CD4-positive, alpha-beta T cell treated with Interleukin-6 for 4 hours (primary cell): Measurements from ENCODE around the gene CTIF.
"Not testable (repeated sequence)": the region's sequence is repeated elsewhere in the genome, so short reads cannot be mapped to it uniquely, and the experiment has no call there.

Source experiments
- DNase-seq: peaks from one replicate; pipeline ENCODE4 v3.0.0-alpha.2; 2020; ENCODE audit warnings: mixed read lengths

The CTIF gene

DNA sequence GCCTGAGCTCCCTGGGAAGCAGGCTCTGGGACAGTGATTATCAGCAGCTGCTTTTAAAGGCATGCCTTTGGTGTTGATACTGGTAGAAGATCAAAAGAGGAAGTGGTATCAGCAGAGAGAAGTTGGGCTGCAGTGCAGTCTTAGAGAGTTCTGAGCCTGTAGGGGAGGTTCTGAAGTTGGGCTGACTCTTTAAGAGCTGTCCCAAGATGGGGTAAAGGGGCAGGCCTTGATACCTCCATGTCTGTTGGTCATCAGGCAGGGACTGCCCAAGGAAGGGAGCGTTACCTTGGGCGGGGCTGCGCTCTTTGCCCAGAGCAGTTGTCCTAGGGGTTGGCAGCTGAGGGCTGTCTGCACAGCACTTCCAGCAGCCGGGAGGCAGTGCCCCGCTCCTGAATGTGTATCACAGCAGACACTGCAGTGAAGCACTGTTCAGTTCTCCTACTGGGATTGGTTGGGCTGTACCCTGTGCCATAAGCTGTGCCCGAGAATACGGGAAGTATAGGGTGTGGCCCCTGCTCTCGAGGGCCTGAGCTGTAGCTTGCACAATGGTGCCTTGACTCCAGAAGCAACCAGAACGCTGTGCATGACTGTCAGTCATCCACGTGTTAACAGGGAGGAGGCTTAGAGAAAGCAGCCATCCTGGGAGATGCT lies 177.0 kb downstream of the CTIF start:
- DNase-seq: no peak

DNA sequence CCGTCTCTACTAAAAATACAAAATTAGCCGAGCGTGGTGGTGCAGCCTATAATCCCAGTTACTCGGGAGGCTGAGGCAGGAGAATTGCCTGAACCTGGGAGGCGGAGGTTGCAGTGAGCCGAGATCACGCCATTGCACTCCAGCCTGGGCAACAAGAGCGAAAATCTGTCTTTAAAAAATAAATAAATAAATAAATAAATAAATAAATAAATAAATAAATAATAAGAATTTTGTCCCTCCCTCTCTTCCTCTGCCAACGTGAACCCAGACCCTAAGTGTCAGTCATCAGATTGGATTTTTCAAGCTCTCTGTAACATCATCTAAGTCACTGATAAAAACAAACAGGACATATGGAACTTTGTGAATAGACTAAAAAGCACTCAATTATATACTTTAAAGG lies 178.4 kb downstream of the CTIF start:
- DNase-seq: not testable (repeated sequence)

DNA sequence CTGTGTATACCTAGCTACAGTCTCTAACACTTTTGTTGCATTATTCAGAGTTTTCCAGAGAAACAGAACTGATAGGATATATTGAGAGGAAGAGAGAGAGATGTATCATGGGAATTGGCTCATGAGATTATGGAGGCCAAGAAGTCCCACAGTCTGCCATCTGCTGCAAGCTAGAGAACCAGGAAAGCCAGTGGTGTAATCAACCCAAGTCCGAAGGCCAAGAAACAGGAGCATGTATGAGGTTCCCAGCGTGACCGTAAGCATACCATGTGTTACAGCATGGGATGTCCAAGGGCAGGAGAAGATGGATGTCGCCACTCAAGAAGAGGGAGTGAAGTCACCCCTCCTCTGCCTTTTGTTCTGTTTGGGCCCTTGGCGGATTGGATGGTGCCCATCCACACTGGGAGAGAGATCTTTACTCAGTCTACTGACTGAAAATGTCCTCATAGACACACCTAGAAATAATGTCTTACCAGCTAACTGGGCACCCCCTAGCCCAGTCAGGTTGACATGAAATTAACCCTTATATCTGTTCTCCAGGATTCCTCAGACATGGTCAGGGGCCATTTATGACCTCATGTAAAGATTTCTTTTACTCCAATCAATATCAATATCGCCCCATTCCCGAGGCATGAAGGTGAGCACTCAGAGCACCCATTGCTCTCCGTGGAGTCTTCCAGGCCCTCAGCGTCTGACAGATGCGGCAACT lies 179.6 kb downstream of the CTIF start:
- no peak for DNase-seq

DNA sequence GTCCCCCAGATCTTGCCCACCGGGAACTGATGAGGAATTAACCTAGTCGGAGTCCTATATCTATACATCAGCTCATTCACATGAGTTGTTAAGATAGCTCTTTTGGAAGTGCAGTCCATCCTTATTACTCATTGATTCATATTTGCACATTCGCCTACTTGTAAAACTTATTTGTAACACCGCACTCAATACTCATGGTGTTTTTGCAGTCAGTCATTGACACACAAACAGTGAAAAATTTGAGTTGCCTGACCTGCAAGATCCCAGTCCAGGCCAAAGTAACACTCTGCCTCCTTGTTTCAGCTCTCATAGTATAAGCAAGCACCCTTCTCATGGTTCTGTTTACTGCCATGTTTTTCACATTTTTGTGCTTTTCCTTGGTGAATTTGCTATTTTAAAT lies 180.6 kb downstream of the CTIF start:
- no peak for DNase-seq

DNA sequence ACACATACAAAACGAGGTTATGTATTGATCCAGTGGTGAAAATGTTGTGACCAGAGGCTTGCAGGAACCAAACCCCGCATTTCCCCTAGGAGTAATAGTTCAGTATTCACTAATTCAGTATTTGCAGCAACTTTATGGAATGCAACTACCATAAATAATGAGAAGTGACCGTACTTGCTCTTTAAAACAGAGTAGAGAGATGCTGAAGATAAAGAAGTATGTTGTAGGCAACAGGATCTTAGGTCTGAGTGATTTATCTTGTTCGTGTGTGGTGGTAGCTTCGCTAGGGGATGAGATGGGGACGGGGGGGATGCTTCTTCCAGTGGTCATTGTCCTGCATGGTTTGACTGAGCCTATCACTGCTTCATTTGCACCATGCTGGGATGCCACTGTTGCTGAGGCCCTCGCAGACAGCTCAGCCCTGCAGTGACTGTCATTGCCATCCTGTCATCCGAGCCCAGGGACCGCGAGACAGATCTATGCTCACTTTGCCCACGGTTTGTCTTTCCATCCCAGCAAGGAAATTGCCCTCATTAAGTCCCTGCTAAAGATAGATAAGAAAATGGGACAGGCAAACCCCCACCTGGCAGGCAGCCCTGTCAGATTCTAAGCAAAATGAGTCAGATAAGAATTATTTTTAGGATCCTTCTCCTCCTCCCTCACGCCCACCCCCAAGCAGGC lies 181.3 kb downstream of the CTIF start:
- no peak for DNase-seq

DNA sequence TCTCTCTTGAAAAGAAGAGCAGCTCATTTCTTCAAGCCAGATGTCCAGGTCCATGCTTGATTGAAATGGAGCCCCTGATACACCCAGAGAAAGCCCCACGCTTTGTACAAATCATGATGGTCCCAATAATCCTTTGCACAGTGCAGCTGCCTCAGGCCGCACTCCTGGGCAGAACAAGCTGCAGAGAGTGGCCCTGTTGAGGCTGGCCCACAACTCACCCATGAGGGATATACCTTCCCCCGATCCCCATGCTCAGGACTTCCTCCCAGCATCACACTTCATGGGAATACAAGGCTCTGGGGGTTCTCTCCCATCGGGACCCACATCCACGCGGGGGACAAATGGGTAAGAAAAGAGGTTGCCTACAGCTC lies 181.8 kb downstream of the CTIF start:
- no peak for DNase-seq

DNA sequence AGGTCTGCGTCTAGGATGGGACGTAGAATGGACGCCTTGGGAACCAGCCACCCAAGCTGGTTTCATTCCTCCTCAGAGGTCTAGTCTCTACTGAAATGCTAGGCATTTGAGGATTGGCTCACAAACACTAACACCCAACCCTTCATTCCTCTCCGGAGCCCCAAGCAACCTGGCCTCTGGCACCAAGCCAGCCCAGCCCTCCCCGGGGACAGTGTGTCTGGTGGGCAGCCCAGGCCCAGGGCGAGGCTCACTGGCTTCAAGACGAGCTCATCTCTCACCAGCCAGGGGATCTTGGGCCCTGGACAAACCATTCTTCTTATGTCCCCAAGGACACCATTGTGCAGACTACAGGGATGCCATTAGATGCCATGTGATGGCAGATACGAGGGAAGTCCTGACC lies 182.5 kb downstream of the CTIF start:
- DNase-seq: no peak

DNA sequence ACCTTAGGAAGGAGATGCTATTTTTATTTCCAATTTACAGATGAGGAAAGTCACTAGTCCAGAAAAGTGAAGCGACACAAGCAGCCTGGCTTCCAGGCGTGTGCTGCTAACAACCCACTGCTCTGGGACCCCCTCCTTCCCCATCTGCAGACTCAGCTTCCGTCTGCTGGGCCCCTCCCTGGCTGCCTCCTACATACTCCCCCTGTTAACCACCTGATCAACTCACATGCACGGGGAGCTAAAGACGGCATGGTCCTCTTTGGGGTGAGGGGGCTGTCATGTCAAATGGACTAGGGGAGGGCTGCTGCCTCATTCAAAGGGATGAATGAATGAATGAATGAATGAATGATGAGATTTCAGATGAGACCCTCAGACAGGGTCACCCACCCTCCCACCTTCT lies 184.2 kb downstream of the CTIF start:
- DNase-seq: no peak

DNA sequence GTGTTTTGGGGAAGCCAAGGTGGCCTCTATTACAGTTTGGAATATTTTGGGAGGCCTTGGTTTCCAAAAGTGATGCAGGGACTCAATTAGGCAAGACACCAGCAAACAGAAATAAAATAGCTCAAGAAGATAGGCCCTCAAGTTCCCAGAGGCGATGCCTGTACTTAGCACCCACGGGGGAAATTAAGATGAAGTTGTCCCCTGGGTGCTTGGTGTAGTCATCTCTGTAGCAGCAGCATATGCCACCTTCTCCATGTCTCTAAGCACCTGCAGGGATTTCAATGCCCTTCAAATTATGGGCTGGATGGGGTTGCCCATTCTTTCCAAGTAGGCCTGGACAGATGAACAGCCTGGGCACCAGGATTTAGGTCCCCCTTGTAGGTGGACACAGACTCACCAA lies 185.0 kb downstream of the CTIF start:
- no peak for DNase-seq

DNA sequence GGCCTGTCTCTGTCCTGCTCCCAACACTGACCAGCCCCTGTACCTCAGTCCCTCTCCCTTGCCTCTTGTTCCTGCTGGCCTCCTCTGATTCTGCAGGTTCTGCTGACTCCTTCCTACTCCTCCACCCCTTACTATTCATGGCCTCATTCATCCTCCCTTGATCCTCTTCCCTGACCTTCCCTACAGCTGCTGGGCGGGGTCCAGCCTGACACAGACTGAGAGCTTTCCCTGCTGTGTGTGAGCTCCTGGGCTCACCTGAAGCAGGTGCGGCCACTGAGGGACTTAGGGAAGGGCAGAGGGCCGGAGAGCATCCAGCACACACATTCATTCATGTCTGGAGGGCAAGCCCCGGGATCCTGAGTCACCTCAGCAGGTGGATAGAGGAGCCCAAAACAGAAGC lies 185.6 kb downstream of the CTIF start:
- no peak for DNase-seq

DNA sequence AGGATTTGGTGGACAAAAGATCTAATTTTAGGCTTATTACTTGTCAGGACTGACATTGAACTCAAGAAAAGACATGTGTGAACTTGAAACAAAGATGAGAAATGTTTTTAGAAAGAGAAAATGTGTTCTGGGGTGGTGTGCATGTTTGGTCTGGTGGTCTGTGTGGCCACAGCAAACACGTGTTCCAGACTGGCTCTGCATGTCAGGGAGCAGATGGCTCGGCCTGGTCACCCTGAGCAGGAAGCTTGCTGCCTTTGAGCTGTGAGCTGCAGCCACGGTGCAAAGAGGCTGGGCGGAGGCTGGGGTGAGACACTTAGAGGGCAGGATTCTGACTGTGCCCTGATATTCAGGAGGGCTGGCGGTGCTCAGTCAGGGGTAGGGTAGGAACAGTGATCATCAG lies 186.1 kb downstream of the CTIF start:
- no peak for DNase-seq

DNA sequence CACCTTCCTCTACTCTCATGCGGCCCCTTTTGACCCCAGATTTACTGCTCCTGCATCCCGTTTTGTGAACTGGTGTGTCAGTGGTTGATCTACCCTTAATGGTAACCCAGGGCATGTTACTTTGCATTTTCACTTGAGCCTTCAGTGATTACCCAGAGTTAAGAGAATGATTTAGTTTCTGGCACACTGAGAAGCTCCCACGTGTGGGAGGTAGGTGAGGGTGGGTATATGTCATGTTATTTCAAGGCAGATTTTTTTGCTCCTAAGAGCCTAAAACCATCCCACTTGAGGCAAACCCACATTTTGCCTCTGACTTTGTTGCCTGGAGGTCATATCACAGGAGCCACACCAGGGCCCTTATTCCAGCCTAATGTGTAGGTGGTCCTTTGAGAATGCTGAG lies 186.7 kb downstream of the CTIF start:
- no peak for DNase-seq

DNA sequence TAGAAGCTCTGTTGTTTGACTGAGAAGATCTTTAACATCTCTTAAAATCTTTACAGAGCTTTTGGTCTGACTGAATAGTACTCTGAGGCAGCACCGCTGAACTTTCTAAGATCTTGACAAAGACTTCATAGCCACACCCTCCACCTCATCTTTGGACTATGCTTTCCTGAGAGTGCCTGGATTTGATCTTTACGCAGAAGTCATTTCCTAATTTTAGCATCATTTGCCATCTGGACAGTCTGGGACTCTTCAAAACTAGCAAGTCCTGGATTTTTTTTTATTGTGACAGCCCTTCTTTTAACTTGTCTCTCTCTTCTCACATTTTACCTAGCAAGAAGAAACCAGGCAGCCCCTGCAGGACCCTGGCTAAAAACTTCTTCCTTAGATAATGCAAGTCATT lies 188.8 kb downstream of the CTIF start:
- no peak for DNase-seq

DNA sequence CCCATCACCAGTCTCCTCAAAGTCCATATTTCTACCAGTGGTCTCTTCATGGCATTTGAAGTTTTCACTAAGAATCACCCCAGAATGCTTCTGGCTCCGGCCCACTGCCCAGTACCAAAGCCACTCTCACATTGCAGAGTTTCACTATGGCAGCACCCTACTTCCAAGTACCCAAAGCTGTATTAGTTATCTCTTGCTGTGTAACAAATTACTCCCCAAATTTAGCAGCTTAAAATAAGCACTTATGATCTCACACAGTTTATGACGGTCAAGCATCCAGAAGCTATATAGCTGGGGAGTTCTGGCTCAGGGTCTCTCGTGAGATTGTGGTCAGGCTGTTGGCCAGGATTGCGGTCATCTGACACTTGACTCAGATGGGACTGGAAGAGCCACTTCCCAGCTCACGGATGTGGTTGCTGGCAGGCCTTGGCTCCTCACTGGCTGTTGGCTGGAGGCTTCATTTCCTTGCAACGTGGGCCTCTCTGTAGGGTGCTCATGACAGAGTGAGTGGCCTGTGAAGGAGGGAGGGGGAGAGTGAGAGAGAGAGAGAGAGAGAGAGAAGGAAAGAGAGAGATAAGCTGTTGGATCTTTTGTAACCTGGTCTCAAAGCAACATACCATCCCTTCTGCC lies 189.5 kb downstream of the CTIF start:
- DNase-seq: no peak

DNA sequence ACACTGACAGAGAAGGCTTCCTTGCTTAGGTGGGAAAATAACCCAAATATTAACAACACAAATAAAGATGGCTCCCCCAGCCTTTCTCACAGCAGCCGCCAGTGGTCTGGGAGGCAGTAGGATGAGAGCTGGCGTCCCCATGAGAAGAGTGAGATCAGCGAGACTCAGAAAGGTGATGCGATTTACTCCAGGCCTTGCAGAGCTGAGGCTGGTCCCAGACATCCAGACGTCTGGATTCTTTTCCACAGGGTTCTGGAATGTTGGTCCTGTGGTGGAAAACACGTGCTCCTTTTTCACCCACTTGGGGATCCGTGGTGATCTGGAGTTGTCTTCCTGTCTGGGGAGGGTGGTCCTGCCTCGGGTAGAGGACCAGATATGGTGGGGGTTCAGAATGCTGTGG lies 190.6 kb downstream of the CTIF start:
- DNase-seq: no peak

DNA sequence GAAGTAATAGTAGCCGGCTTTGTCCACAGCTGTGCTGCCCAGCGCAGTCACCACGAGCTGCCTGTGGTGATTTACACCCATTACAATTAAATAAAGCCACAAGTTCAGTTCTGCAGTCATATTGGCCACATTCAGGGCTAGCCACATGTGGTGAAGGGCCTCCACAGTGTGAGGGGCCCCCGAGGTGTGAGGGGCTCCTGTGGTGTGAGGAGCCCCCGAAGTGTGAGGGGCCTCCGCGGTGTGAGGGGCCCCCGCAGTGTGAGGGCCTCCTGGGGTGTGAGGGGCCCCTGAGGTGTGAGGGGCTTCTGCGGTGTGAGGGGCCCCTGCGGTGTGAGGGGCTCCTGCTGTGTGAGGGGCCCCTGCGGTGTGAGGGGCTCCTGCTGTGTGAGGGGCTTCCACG lies 191.2 kb downstream of the CTIF start:
- DNase-seq: no peak

DNA sequence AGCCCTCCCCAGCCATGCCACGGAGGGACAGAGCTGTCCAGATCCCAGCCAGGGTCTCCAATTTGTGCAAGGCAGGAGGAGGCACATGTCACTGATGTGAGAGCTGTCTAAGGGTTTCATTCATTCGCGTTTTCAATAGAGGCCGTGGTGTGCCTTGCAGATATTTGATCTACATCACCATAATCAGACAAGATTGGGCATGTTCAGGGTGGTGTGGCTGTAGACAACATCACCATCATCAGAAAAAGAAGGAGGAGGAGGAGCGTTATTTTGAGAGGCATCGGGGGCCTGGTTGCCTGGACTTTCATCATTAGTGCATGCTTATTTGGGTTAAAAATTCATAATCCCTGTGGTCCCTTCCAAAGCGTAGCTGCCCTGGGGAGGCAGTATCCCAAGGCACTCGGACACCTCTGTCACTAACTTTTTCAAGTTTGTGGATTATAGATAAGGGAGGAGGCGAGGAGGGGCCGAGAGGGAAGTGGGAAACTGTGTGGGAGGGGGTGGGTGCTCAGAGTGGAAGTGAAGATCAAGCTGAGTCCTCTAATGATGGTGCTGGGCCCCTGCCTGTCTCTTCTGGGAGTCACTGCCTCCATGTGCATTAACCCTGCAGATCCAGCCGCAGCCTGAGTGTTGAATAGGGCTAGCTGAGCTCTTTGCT lies 194.1 kb downstream of the CTIF start:
- DNase-seq: no peak

DNA sequence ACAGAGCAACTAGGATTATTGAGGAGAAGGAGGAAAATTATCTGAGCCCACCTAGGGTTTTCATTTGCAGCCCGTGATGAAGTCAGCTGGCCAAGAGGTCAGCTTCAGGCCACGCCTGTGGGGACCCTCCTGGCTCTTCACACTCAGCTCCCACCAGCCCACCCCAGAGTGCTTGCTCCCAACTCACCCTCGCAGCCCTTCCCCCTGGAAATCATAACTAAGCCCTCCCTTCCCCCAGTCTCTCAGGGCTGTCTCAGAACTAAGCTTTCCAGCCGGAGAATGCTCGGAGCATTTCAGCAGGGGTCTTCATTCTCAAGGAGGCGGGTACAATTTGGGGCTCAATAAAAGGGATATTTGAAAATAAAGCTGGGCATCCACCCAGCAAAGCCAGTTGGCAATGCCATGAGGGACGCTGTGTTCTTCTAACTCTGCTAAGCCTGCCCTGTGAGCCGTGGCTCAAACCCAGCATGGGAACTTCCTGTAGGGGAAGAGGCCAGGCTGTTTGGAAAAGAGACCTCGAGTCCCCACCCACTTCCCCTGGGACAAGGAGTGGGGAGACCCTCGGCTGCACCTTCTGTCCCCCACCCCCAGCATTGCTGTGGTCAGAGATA lies 194.9 kb downstream of the CTIF start:
- DNase-seq: no peak

DNA sequence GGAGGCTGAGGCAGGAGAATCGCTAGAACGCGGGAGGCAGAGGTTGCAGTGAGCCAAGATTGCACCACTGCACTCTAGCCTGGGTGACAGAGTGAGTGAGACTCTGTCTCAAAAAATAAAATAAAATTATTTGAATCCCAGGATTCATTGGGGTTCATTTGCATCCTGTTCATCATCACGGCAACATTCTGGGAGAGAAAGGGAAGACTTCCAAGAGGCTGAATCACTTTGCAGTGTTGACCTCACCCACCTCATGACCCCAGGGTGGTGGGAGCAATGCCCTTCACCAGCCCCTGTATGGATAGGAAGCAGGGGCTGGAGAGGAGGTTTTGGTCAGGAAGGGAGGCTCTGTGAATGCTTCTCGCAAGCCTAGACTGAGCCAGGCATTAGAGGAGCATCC lies 195.6 kb downstream of the CTIF start:
- no peak for DNase-seq

DNA sequence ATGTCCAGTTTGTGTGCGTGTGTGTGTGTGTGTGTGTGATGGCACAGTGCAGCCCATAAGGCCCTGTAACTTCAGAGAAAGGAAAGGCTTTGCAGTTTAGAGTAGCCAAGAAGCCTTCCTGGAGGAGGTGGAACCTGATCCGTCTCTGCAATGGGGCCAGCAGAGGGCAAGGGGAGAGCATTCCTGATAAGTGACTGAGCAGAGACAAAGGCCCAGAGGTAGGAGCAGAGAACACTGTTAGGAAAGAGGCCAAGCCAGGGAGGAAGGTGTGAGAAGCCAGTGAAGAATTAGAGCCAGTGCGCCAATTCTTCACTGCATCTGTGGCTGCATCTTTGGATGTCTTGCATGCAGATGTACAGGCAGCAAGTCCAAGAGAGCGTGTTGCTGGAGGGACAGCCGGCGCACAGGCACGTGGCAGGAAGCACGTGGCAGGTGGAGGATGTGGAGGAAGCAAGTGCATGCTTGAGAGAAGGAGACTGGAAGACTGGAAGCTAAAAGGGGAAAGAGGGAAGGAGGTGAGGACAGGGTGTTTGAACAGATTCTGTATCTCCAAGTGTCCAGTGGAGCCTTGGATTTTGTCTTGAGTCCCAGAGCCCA lies 196.3 kb downstream of the CTIF start:
- DNase-seq: no peak

DNA sequence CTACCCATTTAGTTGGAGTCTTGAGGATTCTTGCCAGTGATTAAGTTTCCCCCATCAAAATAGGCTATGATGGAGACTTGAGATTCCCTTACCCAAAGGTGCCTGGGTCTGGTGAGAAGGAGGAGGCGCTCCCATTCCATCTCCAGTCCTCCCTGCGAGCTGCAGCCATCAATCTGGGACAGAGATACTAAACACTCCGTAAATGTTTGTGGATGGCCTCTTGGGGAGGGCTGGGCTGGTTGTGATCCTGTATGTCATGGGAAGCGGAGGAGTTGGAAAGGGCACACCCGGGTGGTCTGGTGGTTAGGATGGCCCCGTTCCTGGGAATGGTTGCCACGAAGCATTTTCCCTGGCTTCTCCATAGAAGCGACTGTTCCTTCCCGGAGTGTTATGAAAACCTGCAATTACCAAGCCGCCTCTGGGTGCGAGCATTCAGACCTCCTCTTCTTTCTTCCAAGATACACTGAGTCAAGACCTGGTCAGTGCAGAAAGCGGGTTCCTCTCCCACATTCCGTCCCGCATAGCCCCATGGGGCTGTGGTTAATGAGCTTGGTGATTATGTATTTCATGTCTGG lies 196.9 kb downstream of the CTIF start:
- no peak for DNase-seq
